Retina (tissue), 1 donor: ENCODE data around the gene ARL6IP6.
"Not testable (repeated sequence)": the region's sequence is repeated elsewhere in the genome, so short reads cannot be mapped to it uniquely, and the experiment has no call there.

Experiments
- DNase-seq: peaks from one replicate; pipeline ENCODE4 v3.0.0-alpha.2; 2016

ARL6IP6 gene

GRCh38 chr2:152723918-152724317, 5.5 kb downstream of the ARL6IP6 start:
- DNase-seq: no peak

DNA sequence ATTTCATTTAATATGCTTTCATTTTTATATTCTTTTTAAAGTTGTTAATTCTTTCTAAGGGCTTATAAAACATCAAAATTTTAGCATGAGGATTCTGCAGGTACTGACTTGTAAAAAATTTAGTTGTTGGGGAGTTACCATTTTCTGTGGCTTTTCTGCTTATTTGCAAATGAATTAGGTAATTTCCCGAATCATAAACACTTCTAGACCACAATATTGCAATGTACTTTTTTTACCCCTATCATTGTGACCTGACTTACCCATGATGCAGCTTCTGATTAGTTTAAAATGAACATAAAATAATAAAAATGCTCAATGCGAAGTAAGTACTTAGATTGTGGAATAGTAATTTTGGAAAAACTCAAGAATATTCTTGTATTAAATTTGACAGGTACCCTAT, 11.4 kb downstream of the ARL6IP6 start:
- DNase-seq: no peak

- no peak for DNase-seq
These were observed 12.3 kb downstream of the ARL6IP6 start for GRCh38 chr2:152730591-152731333.

DNA sequence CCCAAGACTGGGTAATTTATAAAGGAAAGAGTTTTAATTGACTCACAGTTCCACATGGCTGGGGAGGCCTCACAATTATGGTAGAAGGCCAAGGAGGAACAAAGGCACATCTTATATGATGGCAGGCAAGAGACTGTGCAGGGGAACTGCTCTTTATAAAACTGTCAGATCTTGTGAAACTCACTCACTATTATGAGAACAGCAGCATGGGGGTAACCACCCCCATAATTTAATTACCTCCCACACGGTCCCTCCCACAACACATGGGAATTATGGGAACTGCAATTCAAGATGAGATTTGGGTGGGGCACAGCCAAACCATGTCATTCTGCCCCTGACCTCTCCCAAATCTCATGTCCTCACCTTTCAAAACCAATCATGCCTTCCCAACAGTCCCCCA, 19.1 kb downstream of the ARL6IP6 start:
- peak; percentile 52 for DNase-seq

DNA sequence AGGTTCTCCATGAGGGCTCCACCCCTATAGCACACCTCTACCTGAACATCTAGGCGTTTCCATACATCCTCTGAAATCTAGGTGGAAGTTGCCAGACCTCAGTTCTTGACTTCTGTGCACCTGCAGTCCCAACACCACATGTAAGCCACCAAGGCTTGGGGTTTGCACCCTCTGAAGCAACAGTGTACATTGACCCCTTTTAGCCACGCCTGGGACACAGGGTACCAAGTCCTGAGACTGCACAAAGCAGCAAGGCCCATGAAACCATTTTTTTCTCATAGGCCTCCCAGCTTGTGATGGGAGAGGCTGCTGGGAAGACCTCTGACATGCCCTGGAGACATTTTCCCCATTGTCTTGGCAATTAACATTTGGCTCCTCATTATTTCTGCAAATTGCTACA, 20.0 kb downstream of the ARL6IP6 start:
- DNase-seq: no peak

DNA sequence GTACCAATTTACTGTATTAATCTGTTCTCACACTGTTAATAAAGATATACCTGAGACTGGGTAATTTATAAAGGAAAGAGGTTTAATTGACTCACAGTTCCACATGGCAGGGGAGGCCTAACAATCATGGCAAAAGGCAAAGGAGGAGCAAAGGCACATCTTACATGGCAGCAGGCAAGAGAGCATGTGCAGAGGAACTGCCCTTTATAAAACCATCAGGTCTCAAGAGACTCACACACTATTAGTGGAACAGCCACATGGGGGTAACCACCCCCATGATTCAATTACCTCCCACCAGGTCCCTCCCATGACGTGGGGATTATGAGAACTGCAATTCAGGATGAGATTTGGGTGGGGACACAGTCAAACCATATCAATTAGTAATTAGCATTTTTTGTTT, 21.3 kb downstream of the ARL6IP6 start:
- DNase-seq: not testable (repeated sequence)

GRCh38 chr2:152740743-152741328, 22.4 kb downstream of the ARL6IP6 start:
- DNase-seq: no peak

- no peak for DNase-seq
These were observed 24.6 kb downstream of the ARL6IP6 start for GRCh38 chr2:152743002-152743401.

DNA sequence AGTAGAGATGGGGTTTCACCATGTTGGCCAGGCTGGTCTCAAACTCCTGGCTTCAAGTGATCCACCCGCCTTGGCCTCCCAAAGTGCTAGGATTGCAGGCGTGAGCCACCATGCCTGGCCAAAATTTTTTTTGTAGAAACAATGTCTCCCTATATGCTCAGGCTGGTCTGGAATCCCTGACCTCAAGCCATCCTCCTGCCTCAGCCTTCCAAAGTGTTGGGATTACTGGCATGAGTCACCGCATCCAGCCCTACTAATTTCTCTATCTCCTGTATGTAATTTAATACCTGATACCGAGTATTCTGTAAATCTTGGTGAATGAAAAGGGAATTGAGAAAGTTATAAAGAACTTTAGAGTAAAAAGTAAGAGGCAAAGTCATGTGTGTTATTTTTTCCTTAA, 29.3 kb downstream of the ARL6IP6 start:
- DNase-seq: not testable (repeated sequence)

DNA sequence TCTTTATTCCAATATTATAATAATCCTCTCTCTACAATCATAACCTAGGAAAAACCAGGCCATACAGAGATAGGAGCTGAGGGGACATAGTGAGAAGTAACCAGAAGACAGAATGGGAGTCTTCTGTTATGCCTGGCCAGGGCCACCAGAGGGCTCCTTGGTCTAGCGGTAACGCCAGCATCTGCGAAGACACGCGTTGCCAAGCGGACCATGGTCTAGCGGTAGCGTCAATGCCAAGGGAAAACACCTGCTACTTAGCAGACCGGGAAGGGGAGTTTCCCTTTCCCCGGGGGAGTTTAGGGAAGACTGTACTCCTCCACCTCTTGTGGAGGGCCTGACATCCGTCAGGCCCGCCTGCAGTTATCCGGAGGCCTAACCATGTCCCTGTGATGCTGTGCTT, 36.6 kb downstream of the ARL6IP6 start:
- DNase-seq: no peak

GRCh38 chr2:152759290-152760072, 41.1 kb downstream of the ARL6IP6 start:
- DNase-seq: no peak

DNA sequence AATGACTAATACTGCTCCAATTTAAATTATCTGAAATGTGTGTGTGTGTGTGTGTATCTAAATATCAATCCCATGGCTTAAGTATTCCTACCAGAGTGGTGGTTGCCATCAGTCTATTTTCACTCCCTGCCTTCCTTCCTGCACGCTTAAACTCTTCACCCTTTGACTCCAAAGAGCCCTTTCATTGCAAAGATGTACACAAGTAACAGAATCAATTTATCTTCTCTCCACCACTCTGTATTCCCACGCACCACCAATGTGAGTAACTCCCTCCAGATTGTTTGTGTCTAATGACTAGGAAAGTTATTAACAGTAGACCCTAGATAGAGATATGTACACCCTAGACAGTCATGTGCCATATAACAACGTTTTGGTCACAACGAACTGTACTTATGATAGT, 42.8 kb downstream of the ARL6IP6 start:
- DNase-seq: no peak

GRCh38 chr2:152762202-152762601, 43.8 kb downstream of the ARL6IP6 start:
- DNase-seq: no peak

DNA sequence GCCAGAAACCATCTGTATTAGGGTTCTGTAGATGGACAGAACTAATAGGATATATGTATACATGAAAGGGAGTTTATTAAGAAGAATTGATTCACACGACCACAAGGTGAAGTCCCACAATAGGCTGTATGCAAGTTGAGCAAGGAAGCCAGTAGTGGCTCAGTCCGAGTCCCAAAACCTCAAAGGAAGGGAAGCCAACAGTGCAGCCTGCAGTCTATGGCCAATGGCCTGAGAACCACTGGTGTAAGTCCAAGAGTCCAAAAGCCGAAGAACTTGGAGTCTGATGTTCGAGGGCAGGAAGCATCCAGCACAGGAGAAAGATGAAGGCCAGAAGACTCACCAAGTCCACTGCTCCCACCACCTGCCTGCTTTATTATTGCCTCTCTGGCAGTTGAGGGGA, 44.8 kb downstream of the ARL6IP6 start:
- not testable (repeated sequence) for DNase-seq

DNA sequence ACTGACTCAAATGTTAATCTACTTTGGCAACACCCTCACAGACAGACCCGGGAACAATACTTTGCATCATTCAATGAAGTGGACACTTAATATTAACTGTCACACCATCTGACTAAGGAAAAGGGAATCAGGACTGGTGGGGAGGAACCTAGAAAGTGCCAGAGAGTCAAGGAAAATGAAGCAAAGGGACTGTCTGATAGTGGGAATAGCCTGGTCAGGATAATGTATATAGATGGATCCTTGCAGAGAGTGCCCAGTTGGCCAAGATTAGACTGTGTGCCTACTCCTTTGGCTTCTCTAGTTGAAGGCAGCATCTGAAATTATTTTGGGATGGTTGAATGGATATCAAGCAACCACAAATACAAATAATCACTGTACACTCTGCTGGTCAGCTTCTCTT, 45.2 kb downstream of the ARL6IP6 start:
- peak; percentile 16 for DNase-seq

DNA sequence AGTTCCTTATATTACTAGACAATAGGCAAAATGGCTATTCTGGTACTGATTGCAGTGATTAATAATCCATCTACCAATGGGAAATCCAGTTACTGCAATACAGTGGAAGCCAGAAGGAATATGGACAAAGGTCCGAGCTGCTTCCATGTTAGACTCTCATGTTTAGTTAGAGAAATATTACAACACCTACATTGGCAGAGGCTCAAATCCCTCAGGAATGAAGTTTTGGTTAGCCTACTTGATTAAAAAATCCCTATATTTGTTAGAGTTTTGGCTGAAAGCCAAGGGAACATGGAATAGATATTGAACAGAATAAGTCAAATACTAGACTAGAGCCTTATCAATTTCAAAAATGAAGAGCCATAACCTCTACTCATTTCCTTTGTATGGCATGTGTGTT, 48.5 kb downstream of the ARL6IP6 start:
- no peak for DNase-seq

GRCh38 chr2:152781175-152781574, 62.8 kb downstream of the ARL6IP6 start:
- no peak for DNase-seq

- DNase-seq: no peak
These were observed 63.8 kb downstream of the ARL6IP6 start for GRCh38 chr2:152782171-152782570.

- no peak for DNase-seq
These were observed 72.5 kb downstream of the ARL6IP6 start for GRCh38 chr2:152790883-152791282.

DNA sequence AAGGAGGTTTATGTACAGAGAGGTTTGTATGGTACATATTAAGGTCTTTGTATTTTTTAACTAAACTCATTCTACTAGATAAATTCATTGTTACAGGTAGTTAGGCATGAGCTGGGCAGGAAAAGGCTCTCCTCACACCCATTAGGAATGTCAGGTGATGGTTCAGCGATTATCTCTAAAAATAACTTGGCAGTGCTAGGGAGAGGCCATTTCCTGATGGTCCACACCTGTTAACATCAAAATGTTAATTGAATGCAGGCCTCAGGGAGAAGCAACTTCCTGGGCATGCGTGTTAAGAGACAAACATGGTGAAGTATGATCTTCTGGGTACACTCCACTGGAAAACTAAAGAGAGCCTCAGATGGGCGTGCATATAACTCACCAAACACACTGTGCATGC, 73.6 kb downstream of the ARL6IP6 start:
- DNase-seq: no peak

- no peak for DNase-seq
These were observed 74.6 kb downstream of the ARL6IP6 start for GRCh38 chr2:152792974-152793373.

GRCh38 chr2:152796941-152797340, 78.5 kb downstream of the ARL6IP6 start:
- DNase-seq: no peak

DNA sequence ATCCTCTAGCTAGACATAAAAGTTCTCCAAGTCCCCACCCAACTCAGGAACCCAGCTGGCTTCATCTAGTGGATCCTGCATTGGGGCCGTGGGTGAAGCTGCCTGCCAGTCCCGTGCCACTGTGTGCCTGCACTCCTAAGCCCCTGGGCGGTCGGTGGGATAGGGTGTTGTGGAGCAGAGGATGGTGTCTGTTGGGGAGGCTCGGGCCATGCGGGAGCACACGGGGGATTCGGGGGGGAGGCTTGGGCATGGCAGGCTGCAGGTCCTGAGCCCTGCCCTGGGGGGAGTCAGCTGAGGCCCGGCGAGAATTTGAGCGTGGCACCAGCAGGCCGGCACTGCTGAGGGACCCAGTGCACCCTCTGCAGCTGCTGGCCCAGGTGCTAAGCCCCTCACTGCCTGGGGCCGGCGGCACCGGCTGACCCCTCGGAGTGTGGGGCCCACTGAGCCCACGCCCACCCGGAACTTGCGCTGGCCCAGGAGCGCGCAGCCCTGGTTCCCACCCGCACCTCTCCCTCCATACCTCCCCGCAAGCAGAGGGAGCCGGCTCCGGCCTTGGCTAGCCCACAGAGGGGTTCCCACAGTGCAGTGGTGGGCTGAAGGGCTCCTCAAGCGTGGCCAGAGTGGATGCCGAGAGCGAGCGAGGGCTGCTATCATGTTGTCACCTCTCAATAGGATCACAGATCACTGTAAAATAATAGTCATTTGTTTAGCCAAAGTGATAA, 86.4 kb downstream of the ARL6IP6 start:
- DNase-seq: no peak
